ENCODE measurements around the gene DENND4B. TPM values are rescaled to one million over a fixed set of nuclear protein-coding genes. Genes with fewer than 3 reads are reported as not detected.

The DENND4B gene
- total RNA-seq = 10.2 and 17.4 TPM in 2 replicates

GRCh38 chr1:153946622-153947241 lies at the start of gene DENND4B:
TSS of gene DENND4B (minus strand) at chr1:153946718. CDS start at chr1:153944374, 2,344 bp downstream.

GRCh38 chr1:153990468-153991150 lies 44.1 kb upstream of the DENND4B start, which contains the start of gene RPS27:
TSS of gene RPS27 (plus strand) at chr1:153990762. CDS start at chr1:153990797, 35 bp downstream.

GRCh38 chr1:153985941-153986761 lies 39.6 kb upstream of the DENND4B start, which contains the start of gene RAB13:
TSS of gene RAB13 (minus strand) at chr1:153986339. CDS start at chr1:153986236, 103 bp downstream.

GRCh38 chr1:153977250-153978240 lies 31.0 kb upstream of the DENND4B start, which contains the start of gene JTB:
TSS of gene JTB (minus strand) at chr1:153977674. CDS start at chr1:153977252, 422 bp downstream.

GRCh38 chr1:153967107-153967999 lies 20.8 kb upstream of the DENND4B start, which contains the start of gene CREB3L4:
TSS of gene CREB3L4 (plus strand) at chr1:153967902. CDS start at chr1:153968526, 624 bp downstream.

GRCh38 chr1:153963030-153963849 lies 16.7 kb upstream of the DENND4B start, which contains the start of gene SLC39A1:
TSS of gene SLC39A1 (minus strand) at chr1:153963537. CDS start at chr1:153962715, 822 bp downstream.

GRCh38 chr1:153958111-153958960 lies 11.8 kb upstream of the DENND4B start, which contains the start of gene CRTC2:
TSS of gene CRTC2 (minus strand) at chr1:153958612. CDS start at chr1:153958497, 115 bp downstream.

GRCh38 chr1:153922972-153923925 lies 23.3 kb downstream of the DENND4B start, which contains the start of gene GATAD2B:
TSS of gene GATAD2B (minus strand) at chr1:153922972. CDS start at chr1:153828347, 94,625 bp downstream.

Other genes starting within 250 kb of the DENND4B start
- gene INTS3, start 218.7 kb downstream of the DENND4B start, total RNA-seq = 28.5 and 32.1 TPM in 2 replicates
- gene SLC27A3, start 171.3 kb downstream of the DENND4B start, total RNA-seq = 27.6 and 50.1 TPM in 2 replicates
- 2.7 TPM in 2 replicates for gene GATAD2B, start 23.7 kb downstream of the DENND4B start, total RNA-seq
- 2.7 TPM in 2 replicates for gene CRTC2, start 11.9 kb upstream of the DENND4B start, total RNA-seq
- gene SLC39A1, start 16.8 kb upstream of the DENND4B start, total RNA-seq = 99.1 and 100 TPM in 2 replicates
- 7.6 and 8.0 TPM in 2 replicates for gene CREB3L4, start 21.2 kb upstream of the DENND4B start, total RNA-seq
- gene JTB, start 31.0 kb upstream of the DENND4B start, total RNA-seq = 71.2 and 79.3 TPM in 2 replicates
- gene RAB13, start 39.6 kb upstream of the DENND4B start, total RNA-seq = 146 and 222 TPM in 2 replicates
- gene RPS27, start 44.0 kb upstream of the DENND4B start, total RNA-seq = 1,101 and 2,078 TPM in 2 replicates
- gene NUP210L, start 208.4 kb upstream of the DENND4B start, total RNA-seq = under 0.01 and 0.17 TPM in 2 replicates
- gene TPM3, start 245.4 kb upstream of the DENND4B start, total RNA-seq = 325 and 341 TPM in 2 replicates